Choroid plexus epithelial cell (primary cell): ENCODE measurements around the gene DPP6.

ENCODE experiments used
- DNase-seq: peaks from one replicate; pipeline ENCODE4 v3.0.0-alpha.2; 2010; ENCODE audit warnings: low read depth
- H3K4me3 ChIP-seq: 2 replicates; pipeline ENCODE4 v1.5.1; 2011; ENCODE audit warnings: low read depth, mild to moderate bottlenecking, control low read depth, low read length, moderate library complexity
- TF ChIP-seq, protein P1 (sequence below): conservative IDR thresholded peaks from 2 replicates; pipeline ENCODE4 v1.5.1; 2011; ENCODE audit warnings: low read depth, mild to moderate bottlenecking, control low read depth, inconsistent platforms, low read length, moderate library complexity

The DPP6 gene

DNA sequence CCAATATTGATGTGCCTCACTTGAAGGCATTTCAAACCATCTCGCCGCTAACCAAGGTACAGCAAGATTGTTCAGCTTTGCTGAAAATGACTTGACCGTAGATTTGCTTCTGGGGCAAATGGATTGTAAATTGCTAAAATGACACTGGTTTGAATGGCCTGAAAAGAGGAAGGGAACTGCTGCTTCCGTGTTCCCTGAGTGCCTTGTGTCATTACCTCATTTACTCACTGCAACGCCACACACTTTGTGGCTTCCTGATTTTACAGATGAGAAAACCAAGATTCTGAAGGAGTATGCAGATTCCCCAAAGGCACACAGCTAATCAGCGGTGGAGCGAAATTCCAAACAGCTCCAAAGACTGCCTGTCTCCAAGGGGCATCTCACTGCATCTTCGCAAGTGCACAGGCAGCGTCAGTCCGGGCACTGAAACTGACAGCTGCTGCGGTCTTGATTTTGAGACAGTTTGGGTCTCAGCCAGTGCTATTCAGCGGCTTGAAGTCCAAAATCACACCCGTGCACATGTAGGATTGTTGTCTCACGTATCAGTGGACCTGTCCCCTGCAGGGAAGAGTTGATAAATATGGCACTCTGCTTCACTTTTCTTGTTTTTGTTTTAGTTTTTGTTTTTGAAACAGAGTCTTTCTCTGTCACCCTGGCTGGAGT, 290.9 kb downstream of the DPP6 start:
- TF ChIP-seq, protein P1, sequence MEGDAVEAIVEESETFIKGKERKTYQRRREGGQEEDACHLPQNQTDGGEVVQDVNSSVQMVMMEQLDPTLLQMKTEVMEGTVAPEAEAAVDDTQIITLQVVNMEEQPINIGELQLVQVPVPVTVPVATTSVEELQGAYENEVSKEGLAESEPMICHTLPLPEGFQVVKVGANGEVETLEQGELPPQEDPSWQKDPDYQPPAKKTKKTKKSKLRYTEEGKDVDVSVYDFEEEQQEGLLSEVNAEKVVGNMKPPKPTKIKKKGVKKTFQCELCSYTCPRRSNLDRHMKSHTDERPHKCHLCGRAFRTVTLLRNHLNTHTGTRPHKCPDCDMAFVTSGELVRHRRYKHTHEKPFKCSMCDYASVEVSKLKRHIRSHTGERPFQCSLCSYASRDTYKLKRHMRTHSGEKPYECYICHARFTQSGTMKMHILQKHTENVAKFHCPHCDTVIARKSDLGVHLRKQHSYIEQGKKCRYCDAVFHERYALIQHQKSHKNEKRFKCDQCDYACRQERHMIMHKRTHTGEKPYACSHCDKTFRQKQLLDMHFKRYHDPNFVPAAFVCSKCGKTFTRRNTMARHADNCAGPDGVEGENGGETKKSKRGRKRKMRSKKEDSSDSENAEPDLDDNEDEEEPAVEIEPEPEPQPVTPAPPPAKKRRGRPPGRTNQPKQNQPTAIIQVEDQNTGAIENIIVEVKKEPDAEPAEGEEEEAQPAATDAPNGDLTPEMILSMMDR: no peak
- no peak for DNase-seq
- H3K4me3 ChIP-seq: no peak overlapping the region

DNA sequence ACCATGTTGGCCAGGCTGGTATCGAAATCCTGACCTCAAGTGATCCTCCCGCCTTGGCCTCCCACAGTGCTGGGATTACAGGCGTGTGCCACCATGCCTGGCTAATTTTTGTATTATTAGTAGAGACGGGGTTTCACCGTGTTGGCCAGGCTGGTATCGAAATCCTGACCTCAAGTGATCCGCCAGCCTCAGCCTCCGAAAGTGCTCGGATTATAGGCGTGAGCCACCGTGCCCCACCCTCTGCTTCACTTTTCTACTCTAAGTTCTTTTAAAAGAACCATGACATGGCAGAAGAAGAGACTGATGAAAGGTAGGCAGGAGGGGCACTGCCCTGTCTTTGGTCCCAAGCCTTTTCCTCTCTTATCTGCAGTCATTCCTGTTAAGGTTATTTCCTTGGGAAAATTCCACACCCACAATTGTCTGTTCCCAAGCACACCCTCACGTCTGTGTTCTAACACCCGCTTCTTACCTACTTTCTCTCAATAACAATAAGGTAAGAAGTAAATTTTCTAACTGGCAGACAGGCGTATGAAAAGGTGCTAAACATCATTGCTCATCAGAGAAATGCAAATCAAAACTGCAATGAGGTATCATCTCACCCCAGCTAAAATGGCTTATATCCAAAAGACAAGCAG, 291.7 kb downstream of the DPP6 start:
- TF ChIP-seq, protein P1: no peak
- H3K4me3 ChIP-seq: no peak overlapping the region
- DNase-seq: no peak

DNA sequence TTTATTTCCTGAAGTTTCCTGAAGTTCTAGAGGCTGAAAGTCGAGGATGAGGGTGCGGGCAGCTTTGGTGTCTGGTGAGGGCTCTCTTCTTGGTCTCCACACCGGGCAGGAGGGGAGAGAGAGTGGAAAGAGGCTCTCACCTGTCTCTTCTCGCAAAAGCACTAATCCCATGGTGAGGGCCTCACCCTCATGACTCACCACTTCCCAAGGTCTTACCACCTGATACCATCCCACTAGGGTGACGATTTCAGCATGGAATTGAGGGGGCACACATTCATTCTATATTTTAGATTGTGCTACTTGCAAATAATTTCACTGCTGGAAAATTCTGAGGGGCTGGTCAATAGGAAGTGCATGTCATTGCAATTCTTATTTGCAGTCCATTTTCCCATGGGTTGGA, 292.9 kb downstream of the DPP6 start:
- no peak for DNase-seq
- no peak overlapping the region for H3K4me3 ChIP-seq
- TF ChIP-seq, protein P1: no peak

DNA sequence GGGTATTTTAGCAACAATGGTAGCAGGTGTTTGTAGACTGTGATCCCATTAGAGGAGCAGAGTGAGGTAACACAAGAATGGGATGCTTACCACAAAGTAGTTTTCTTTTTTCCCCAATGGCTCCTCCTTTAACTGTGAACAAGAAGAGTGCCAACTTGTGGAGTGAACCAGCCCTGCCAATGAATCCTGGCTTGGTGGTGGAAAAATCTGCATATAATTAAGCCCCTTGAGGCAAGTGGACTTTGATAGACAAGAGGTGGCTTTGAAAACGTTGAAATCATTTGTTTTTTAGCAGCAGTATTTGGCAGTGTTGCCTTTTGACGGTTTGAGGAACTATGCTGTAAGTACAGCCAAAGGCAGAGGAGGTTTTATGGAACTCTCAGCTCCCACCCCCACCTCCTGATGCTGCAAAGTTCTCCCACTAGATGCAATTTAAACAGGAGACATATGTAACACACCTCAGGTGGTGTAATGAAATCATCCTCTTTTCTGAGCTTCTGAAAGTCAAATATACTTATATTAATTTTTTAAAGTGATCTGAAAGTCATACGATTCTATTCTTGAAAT, 295.6 kb downstream of the DPP6 start:
- no peak overlapping the region for H3K4me3 ChIP-seq
- DNase-seq: no peak
- TF ChIP-seq, protein P1: no peak

- no peak overlapping the region for H3K4me3 ChIP-seq
- no peak for DNase-seq
- TF ChIP-seq, protein P1: no peak
Observed at GRCh38 chr7:154350892-154351291, 298.7 kb downstream of the DPP6 start.

DNA sequence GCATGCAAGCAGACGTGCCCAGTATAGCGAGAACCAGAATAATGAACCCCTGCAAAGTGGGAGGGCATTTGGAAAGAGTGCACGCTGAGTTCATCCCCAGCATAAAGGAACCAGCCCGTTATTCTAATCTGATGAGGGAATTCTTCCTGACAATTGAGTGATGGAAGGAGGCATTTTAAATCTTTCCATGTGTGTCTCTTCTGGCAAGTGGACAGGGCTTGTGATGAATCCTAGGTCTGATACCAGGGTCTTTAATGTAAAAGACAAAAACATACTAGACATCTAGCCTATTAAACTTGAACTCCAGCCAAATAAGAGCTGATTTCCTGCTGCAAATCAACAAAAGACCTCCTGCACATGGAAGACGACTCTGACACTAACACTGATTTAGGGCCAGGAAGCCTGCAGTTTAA, 301.2 kb downstream of the DPP6 start:
- TF ChIP-seq, protein P1: no peak
- H3K4me3 ChIP-seq: no peak overlapping the region
- DNase-seq: no peak

- TF ChIP-seq, protein P1: no peak
- DNase-seq: no peak
- H3K4me3 ChIP-seq: no peak overlapping the region
Observed at GRCh38 chr7:154364170-154364569, 312.0 kb downstream of the DPP6 start.
